GM18873 (cell line): Measurements from ENCODE around the gene GFOD2.

Source experiments
- ATAC-seq: cut with Tn5 transposase; IDR thresholded peaks from one replicate; pipeline ENCODE4 v1.9.1; 2021; ENCODE audit warnings: mild to moderate bottlenecking, moderate library complexity, moderate number of reproducible peaks; ENCODE audit not compliant: unreplicated experiment, low FRiP score

Gene GFOD2

GRCh38 chr16:67673712-67674580 lies 45.2 kb downstream of the GFOD2 start:
- no peak for ATAC-seq

DNA sequence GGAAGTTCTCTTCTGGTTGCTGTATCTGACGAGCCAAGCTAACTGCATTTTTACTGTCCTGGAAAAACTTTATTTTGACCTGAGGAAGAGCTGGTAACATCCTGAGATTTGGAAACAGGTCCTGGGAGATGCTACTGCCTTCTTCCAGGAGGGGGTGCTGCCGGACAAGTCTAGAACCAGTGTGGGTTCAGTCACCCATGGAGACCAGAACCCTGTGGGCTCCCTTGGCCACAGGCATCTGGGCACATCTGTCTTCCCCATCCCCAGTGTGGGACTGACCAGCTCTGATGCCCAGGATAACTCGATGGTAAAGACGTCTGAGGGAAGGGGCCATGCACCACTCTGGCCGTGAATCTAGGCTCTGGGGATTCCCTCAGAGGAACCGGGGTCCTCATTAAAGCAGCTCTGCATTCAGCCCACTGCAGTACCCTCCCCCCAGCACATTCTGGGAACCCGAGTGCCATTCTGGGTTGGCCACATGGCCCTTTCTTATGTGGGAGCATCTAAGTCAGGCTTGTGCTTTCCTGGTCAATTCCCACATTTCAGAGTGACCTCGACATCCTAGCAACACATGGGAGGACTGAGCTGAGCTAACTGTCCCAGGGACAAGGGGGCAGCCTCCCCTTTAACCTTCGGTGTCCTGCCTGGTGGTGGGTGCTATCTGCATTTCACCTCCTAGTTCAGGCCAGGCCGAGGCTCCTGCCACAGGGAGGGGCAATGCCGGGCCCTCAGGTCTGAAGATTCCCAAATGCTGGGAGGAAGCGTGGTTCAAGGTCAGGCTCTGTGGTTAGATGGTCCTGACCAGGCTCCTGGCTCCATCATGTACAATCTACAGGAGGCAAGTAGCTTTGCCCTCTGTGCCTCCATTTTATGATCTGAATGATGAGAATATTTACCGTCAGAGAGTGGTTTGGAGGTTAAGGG lies 46.1 kb downstream of the GFOD2 start:
- ATAC-seq: no peak

GRCh38 chr16:67672306-67672705 lies 46.8 kb downstream of the GFOD2 start:
- no peak for ATAC-seq

DNA sequence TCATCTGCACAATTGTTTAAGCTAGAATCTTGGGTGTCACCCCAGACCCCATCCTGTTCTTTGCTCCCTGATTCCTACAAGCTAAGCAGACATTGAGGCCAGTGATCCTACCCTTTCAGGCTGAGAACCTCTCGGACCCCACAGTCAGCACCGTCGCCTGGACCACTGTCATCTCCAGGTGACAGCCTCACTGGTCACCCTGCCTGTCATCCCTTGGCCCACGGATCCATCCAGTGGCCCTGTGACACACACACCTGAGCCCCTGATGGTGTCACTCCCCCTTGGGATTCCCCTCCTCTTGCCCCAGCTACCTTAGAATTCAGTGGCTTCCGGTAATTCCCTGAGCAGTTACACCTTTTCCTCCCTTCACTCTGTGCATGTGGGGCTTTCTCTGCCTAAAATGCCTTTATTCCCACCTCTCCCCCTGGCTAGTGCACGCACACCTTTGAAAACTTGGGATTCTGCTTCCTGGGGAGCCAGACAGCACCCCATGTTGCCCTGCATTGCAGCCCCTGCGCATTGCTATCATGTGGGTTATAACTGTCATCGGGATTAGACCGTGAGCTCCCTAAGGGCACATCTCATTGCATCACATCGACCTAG lies 49.5 kb downstream of the GFOD2 start:
- no peak for ATAC-seq

DNA sequence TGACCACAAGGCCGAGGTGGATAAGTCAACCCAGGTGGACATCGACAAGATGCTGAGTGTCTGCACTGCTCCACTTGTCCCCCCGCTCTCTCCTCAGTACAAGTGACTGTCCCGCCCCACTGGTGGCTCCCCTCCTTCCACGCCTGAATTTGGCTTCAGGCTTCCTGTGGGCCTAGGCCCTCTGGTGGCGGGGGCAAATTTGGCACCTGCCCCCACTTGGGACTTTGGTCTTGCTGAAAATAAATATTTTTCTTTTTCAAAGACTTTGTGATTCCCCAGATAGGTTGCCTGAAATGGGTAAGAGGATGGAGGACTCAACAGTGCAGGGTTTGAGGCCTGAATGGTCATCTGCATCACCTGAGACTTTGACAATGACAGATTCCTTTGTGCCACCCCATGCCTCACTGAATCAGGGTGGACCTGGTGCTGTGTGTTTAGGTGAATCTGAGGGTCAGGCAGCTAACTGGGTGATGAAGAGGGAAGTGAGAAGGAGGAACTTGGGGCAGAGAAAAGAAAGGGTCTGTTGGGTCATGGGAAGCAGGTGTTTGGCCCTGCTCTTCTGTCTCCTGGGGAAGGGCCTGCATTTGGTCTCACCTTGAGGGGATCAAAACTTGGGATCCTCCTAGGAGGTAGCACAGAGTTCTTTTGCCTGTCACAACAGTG lies 50.5 kb downstream of the GFOD2 start:
- ATAC-seq: no peak

- ATAC-seq: peak; percentile 68
These were observed 51.2 kb downstream of the GFOD2 start for GRCh38 chr16:67667817-67668494.

DNA sequence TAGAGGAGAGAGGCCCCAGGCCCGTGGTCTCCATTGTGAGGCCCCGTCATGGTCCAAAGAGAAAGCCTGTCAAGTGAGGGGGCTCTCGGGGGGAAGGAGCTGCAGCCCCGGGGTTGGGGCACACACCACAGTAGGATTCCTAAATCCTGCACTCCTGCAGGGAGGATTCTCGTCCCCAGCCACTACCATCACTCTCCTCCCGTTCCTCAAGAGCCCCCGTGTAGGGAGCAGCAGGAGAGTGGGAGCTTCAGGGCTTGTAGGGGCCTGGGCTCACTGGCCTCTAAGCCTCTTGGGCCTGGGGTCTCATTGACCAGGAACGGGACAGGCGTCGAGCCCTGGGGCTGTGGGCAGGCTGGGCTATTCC lies 51.7 kb downstream of the GFOD2 start:
- no peak for ATAC-seq

GRCh38 chr16:67666559-67667452 lies 52.3 kb downstream of the GFOD2 start, which contains the start of the genes C16orf86 and ENKD1:
C16orf86 (plus strand) TSS chr16:67666814; CDS start chr16:67666971, 157 bp downstream.
ENKD1 (minus strand) TSS chr16:67666750; CDS start chr16:67666442, 308 bp downstream.
- ATAC-seq: no peak

- ATAC-seq: no peak
These were observed 53.0 kb downstream of the GFOD2 start for GRCh38 chr16:67666032-67666551.

- ATAC-seq: no peak
These were observed 53.5 kb downstream of the GFOD2 start for GRCh38 chr16:67665598-67665997.

DNA sequence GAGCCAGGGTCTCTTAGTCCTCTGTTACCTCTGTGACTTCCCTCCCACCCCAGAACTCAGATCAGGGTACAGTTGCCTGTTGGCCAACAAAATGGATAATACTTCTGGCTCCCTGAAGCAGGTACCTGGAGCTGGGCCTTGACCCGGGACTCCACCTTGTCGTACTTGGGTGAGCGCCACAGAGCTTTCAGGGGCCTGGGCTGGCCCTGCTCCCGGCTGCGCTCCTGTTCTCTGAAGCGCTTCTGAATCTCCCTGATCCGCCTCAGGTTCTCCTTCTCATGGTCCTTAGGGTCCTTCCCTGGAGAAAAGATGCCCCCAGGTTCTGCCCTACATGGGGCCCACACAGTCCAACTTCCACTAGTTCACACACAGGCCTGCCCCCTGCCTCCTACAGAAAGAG lies 54.2 kb downstream of the GFOD2 start:
- no peak for ATAC-seq

DNA sequence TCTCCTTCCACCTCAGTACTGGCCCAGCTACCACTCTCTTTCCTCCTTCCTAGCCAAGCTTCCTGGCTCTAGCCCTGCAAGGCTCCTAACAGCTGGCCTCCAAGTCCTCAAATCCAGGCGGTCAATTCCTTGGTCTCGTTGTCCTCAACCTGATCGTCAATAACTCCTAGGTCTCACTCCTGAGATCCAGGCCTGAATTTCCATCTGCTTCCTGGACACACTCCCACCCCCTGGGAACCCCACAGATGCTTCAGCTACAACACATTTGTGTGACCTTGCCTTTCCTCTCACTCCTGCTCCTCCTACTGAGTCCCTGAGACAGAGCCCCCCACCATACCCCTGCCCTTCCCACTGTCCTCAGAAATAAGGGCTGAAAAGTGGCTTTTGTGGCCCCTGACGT lies 54.9 kb downstream of the GFOD2 start:
- ATAC-seq: no peak

GRCh38 chr16:67663877-67664222 lies 55.3 kb downstream of the GFOD2 start:
- no peak for ATAC-seq

- ATAC-seq: no peak
These were observed 55.8 kb downstream of the GFOD2 start for GRCh38 chr16:67663151-67663876.

DNA sequence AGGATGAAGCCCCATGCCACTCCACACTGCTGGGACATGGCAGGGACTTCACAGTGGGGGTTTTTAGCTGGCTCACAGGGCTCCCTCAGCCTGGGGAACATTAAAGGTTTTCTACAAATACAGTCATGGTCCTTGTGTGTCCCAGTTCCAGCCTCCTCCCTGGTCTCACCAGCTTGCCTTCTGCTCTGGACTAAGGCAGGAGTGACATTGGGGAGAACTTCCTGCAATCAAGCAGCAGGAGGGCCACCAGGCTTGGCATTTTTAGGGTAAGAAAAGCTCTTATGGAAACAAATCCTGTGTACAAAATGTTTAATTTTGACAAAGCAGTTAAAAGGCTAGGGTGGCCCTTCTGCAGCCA lies 56.5 kb downstream of the GFOD2 start:
- no peak for ATAC-seq

DNA sequence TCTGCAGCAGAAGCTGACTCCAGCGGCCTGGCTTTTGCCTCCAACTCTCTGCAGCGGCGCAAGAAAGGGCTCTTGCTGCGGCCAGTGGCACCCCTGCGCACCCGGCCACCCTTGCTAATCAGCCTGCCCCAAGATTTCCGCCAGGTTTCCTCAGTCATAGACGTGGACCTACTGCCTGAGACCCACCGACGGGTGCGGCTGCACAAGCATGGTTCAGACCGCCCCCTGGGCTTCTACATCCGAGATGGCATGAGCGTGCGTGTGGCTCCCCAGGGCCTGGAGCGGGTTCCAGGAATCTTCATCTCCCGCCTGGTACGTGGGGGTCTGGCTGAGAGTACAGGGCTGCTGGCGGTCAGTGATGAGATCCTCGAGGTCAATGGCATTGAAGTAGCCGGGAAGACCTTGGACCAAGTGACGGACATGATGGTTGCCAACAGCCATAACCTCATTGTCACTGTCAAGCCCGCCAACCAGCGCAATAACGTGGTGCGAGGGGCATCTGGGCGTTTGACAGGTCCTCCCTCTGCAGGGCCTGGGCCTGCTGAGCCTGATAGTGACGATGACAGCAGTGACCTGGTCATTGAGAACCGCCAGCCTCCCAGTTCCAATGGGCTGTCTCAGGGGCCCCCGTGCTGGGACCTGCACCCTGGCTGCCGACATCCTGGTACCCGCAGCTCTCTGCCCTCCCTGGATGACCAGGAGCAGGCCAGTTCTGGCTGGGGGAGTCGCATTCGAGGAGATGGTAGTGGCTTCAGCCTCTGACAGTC lies 57.0 kb downstream of the GFOD2 start:
- ATAC-seq: no peak

GRCh38 chr16:67661101-67661761 lies 57.9 kb downstream of the GFOD2 start:
- peak; percentile 1 for ATAC-seq
